Left lung (tissue), 10 donors: ENCODE measurements around the gene HS6ST1. TPM values are rescaled to one million over a fixed set of nuclear protein-coding genes. Genes with fewer than 3 reads are reported as not detected.
A peak's percentile ranks its signal among the peaks of the same experiment; 100 is the strongest.

Source experiments
- ATAC-seq: fragments of 200-7000 bp; cut with Tn5 transposase; one replicate; pipeline ENCODE4 v1.9.1; 2020; ENCODE audit warnings: moderate library complexity
- DNase-seq, 4 donors: peaks; one replicate each; pipeline ENCODE4 v3.0.0-alpha.2; 2013 to 2020
- H3K27ac ChIP-seq, 2 donors: fragments of 200-600 bp; sonication (generic) in 1 of 2; one replicate each; pipeline versions ENCODE4 v1.5.0 to v1.8.0; 2020 to 2021
- H3K27me3 ChIP-seq, 2 donors: fragments of 200-600 bp; sonication (generic) in 1 of 2; one replicate each; pipeline versions ENCODE4 v1.5.0 to v1.8.0; 2020 to 2021
- H3K36me3 ChIP-seq, 2 donors: fragments of 200-600 bp; sonication (generic) in 1 of 2; one replicate each; pipeline versions ENCODE4 v1.5.0 to v1.8.0; 2020 to 2021
- H3K4me1 ChIP-seq, 2 donors: fragments of 200-600 bp; one replicate each; pipeline ENCODE4 v1.8.0; 2021
- H3K4me3 ChIP-seq, 2 donors: fragments of 200-600 bp; sonication (generic) in 1 of 2; one replicate each; pipeline versions ENCODE4 v1.5.0 to v1.8.0; 2020 to 2021; ENCODE audit warnings: mild to moderate bottlenecking in 1 of 2
- H3K9me3 ChIP-seq, 2 donors: fragments of 200-600 bp; sonication (generic) in 1 of 2; one replicate each; pipeline versions ENCODE4 v1.5.0 to v1.8.0; 2020 to 2021
- intact Hi-C, 2 donors: fragments of 100-400 bp; cut with DNase I; formaldehyde crosslinking; loops; one replicate each; pipeline versions ENCODE4 v1.11.2 to v1.14.2; 2022
- polyA plus RNA-seq, 6 donors: library from polyadenylated mRNA; unstranded; fragments of 120-200 nt; gene quantifications; one replicate each; pipeline ENCODE4 v1.2.1, GENCODE V29; 2013; ENCODE audit not compliant: insufficient read length in 6 of 6
- total RNA-seq, 2 donors: library from RNA; stranded (reverse); fragmentation: NEBNext Ultra II Directional; extraction: Animal tissue kit (Norgen Biotek cat#: 25700); gene quantifications; one replicate each; pipeline ENCODE4 v1.2.1, GENCODE V29; 2021
- TF ChIP-seq, protein P1 (sequence below), 2 donors: fragments of 200-600 bp; sonication (generic) in 1 of 2; IDR thresholded peaks; one replicate each; pipeline versions ENCODE4 v1.5.0 to v1.8.0; 2021; ENCODE audit warnings: antibody characterized with exemption in 2 of 2
- donor health status: DM: no; HTN: yes; CAD: no.
- donor health status: DM: no; HTN: no; CAD: no.

HS6ST1 gene
- total and polyA plus RNA-seq, 8 donors: 29.3 to 46.4 (median 37.2) TPM

- ATAC-seq: no peak
- peaks cover 13 to 39% of the 10 kb centered on the region in 2 donors for H3K4me1 ChIP-seq
These were observed 14.3 kb downstream of the HS6ST1 start for GRCh38 chr2:128304330-128304714.

DNA sequence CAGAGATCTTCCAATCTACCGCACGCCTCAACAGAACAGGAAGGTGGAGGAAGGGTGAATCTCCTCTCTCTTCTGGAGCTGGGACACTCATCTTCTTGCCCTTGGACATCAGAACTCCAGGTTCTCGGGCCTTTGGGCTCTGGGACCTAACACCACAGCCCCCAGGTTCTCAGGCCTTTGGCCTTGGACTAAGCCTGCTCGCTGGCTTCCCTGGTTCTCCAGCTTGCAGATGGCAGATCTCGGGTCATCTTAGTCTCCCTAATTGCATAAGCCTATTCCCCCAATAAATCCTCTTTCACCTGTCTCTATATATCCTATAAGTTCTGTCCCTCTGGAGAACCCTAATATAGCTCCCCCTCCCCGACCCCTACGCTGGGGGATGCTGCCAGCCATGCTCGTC lies 14.8 kb downstream of the HS6ST1 start:
- no peak for ATAC-seq
- Histone ChIP-seq H3K27ac (no peak overlapping the region), H3K27me3 (no peaks in the 10 kb centered on the region), H3K4me3 (no peak overlapping the region), H3K36me3 (no peaks in the 10 kb centered on the region), H3K4me1 (peaks cover 13 to 36% of the 10 kb centered on the region in 2 donors), H3K9me3 (no peaks in the 10 kb centered on the region)
- TF ChIP-seq, protein P1, sequence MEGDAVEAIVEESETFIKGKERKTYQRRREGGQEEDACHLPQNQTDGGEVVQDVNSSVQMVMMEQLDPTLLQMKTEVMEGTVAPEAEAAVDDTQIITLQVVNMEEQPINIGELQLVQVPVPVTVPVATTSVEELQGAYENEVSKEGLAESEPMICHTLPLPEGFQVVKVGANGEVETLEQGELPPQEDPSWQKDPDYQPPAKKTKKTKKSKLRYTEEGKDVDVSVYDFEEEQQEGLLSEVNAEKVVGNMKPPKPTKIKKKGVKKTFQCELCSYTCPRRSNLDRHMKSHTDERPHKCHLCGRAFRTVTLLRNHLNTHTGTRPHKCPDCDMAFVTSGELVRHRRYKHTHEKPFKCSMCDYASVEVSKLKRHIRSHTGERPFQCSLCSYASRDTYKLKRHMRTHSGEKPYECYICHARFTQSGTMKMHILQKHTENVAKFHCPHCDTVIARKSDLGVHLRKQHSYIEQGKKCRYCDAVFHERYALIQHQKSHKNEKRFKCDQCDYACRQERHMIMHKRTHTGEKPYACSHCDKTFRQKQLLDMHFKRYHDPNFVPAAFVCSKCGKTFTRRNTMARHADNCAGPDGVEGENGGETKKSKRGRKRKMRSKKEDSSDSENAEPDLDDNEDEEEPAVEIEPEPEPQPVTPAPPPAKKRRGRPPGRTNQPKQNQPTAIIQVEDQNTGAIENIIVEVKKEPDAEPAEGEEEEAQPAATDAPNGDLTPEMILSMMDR (IDR thresholded peaks at IDR 0.05): no peak
- intact Hi-C loops: no loop called here
- DNase-seq: no peak

More at GRCh38 chr2:128304330-128304714, 14.3 kb downstream of the HS6ST1 start:
- no peaks in the 10 kb centered on the region for H3K9me3 ChIP-seq
- intact Hi-C loops: no loop called here
- TF ChIP-seq, protein P1 (IDR thresholded peaks at IDR 0.05): no peak
- H3K36me3 ChIP-seq: no peaks in the 10 kb centered on the region
- peak in 1 of 4 donors; percentile 24 for DNase-seq
- H3K27ac ChIP-seq: no peak overlapping the region
- H3K4me3 ChIP-seq: no peak overlapping the region
- no peaks in the 10 kb centered on the region for H3K27me3 ChIP-seq

GRCh38 chr2:128303095-128303791 lies 15.4 kb downstream of the HS6ST1 start:
- Histone ChIP-seq H3K27me3 (no peaks in the 10 kb centered on the region), H3K27ac (no peak overlapping the region), H3K9me3 (no peaks in the 10 kb centered on the region), H3K36me3 (no peaks in the 10 kb centered on the region), H3K4me1 (peaks cover 13 to 32% of the 10 kb centered on the region in 2 donors), H3K4me3 (no peak overlapping the region)
- intact Hi-C loops: no loop called here
- DNase-seq (peak in 1 of 4 donors; percentile 48), ATAC-seq (no peak)
- TF ChIP-seq, protein P1 (IDR thresholded peaks at IDR 0.05): no peak

DNA sequence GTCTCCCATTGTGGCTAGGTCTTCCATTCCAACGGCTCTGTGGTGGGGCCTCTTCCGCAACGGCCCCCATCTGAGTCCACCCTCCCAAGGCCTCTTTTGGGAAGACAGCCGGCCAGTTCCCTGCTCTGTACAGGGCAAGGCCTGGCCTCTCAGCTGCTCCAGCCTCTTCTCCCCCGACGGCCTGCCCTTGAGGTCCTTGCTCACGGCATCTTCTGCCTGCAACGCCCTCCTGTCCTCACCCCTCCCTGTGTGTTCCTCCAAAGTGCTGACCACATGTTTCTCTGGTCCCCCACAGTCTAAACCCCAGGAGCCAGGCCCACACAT lies 16.0 kb downstream of the HS6ST1 start:
- TF ChIP-seq, protein P1 (IDR thresholded peaks at IDR 0.05): no peak
- intact Hi-C loops: no loop called here
- H3K4me1 ChIP-seq: peaks cover 13 to 27% of the 10 kb centered on the region in 2 donors

DNA sequence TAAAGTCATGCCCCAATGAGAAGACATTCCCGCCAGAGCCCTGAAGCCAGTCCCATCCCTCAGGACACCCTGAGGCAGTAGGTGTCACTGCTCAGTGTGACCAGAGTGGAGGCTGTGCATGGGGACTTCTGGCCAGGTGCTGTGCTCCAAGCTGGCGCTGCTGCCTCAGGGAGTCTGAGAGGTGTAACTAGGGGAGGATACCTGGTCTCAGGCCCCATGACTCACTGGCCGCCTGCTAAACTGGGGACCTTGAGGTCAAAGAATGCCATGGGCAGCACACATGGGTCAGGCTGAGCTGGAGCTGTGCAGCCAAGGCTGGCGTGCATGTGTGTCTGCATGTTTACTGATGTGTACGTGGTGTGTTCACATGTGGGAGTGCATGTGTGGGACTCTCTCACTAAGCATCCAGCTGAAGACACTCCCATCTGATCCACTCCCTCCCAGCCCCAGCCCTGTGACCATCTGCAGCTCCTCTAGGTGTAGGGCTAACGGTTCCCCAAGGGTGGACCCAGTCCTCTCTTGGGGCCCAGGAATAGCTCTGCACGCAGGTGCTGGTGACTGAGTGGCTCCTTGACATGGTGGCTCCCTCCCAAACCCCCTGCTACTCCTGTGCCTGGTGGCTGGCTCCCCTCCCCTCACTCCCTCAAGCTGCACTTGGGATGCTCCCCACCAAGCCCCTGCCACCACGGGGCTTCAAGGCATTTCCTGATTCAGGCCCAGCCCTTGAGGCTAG lies 16.5 kb downstream of the HS6ST1 start:
- DNase-seq (peak in 1 of 4 donors; percentile 39), ATAC-seq (no peak)
- intact Hi-C loops: no loop called here
- Histone ChIP-seq H3K9me3 (no peaks in the 10 kb centered on the region), H3K36me3 (no peaks in the 10 kb centered on the region), H3K27me3 (no peaks in the 10 kb centered on the region), H3K4me1 (peaks cover 13 to 26% of the 10 kb centered on the region in 2 donors), H3K4me3 (no peak overlapping the region), H3K27ac (no peak overlapping the region)
- TF ChIP-seq, protein P1 (IDR thresholded peaks at IDR 0.05): no peak

More for the DNA sequence above, 16.0 kb downstream of the HS6ST1 start:
- H3K9me3 ChIP-seq: no peaks in the 10 kb centered on the region
- ATAC-seq: no peak
- DNase-seq: no peak
- no peak overlapping the region for H3K27ac ChIP-seq
- H3K36me3 ChIP-seq: no peaks in the 10 kb centered on the region
- no peak overlapping the region for H3K4me3 ChIP-seq
- no peaks in the 10 kb centered on the region for H3K27me3 ChIP-seq
